Dermis microvascular lymphatic vessel endothelial cell (primary cell): Measurements from ENCODE around the gene TIFAB. TPM values are rescaled to one million over a fixed set of nuclear protein-coding genes. Genes with fewer than 3 reads are reported as not detected.
A peak's percentile ranks its signal among the peaks of the same experiment; 100 is the strongest.

ENCODE experiments used
- DNase-seq, 2 donors: peaks; one replicate each; pipeline versions ENCODE4 v3.0.0 to v3.0.0-alpha.2; 2010; ENCODE audit warnings: low read depth in 2 of 2
- total RNA-seq: library from RNA; depleted of rRNA; stranded (reverse); fragments of >200 nt; gene quantifications from 2 replicates; pipeline ENCODE4 v1.2.1, GENCODE V29; 2014

Gene TIFAB
- total RNA-seq, 1 donor from 2014 or later: not detected

DNA sequence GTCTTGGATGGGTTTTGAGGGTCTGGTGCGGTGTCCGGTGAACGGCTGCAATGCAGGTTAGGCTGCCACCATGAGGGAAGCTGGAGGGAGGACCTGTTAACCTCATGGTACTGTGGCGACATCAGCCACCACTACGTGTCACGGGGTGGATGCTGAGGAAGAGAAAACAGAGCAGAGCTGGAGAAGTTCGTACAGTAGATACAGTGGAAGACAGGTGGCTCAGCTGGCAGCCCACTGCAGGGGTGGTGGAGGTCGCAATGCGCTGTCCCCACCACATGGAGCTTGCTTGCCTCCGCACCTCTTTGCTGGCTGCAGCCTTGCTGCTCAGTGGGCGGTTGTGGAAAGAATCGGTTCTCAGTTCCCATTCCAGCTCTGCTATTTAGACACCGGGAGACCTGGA, 7.8 kb downstream of the TIFAB start:
- no peak for DNase-seq

DNA sequence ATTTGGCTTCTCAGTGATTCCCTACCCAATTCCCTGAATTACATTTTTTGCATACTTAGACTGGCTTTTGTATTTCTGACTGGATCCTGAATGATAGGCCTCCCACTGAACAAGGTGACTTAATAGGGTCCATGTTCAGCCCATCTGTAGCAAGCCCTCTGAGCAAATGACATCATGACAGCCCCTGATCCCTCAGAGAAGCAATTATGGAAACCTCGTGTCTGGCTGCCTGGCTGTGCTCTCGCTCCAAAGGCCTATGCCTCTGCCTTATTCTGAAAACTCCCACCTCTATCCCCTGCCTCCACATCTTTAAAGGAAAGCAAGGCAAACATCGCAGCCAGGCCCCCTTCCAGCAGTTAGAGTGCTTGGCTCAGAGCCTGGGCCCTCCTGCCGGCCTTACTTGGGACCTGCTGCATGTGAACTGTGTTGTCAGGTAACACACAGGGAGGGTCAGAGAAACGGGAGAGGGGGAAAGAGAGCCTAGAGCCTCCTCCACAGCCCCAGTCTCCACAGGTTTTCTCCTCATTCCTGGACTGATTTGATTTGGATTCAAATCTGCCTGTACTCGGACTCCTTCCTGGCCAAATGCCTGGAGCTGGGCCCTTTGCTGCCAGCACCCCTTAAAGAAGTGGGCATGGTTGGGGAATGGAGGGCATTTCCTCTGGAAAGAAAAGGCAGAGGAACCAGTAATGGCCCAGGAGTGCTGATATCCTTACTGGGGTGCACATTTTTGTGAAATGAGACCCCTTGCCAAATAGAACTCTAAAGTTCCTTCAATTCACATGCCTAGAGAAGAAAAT, 8.8 kb downstream of the TIFAB start:
- no peak for DNase-seq

- DNase-seq: no peak
Measured at GRCh38 chr5:135442431-135443160, 9.6 kb downstream of the TIFAB start.

DNA sequence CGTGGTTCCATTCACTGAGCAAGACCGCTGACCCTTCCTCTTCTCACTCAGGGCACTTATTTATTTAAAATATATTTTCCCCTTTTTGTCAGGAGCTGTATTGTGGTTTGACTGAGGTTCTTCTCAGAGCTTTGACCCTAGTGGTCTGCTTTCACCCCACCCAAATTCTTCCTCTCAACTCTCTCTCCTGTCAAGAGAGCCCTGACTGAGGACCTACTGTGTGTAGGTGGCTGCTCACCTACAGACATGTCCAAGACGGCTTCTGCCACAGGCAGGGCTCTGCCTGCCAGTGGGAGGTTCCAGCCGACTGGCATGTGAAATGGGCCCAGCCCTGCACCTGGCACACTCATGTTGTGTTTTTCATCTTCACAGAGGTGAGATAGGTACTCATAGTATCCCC, 10.2 kb downstream of the TIFAB start:
- no peak for DNase-seq

GRCh38 chr5:135441350-135441831, 10.8 kb downstream of the TIFAB start:
- no peak for DNase-seq

DNA sequence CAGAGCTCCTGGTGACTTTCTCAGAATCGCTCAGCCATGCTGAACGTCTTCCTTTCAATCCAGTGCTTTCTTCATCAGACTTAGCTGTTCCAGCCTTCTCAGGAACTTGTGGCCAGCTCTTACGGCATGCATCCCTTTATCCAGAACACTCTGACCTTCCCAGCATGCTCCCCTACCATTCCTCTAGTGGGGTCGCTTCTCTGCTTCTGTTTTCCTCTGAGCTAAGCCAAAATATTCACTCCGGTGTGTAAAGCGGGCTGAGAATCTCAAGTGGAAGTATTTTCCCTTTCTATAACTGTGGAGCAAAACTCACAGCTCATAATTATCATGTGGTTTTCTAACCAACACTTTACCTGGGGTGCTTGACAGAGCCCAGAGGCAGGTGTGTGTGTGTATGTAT, 11.2 kb downstream of the TIFAB start:
- DNase-seq: no peak

DNA sequence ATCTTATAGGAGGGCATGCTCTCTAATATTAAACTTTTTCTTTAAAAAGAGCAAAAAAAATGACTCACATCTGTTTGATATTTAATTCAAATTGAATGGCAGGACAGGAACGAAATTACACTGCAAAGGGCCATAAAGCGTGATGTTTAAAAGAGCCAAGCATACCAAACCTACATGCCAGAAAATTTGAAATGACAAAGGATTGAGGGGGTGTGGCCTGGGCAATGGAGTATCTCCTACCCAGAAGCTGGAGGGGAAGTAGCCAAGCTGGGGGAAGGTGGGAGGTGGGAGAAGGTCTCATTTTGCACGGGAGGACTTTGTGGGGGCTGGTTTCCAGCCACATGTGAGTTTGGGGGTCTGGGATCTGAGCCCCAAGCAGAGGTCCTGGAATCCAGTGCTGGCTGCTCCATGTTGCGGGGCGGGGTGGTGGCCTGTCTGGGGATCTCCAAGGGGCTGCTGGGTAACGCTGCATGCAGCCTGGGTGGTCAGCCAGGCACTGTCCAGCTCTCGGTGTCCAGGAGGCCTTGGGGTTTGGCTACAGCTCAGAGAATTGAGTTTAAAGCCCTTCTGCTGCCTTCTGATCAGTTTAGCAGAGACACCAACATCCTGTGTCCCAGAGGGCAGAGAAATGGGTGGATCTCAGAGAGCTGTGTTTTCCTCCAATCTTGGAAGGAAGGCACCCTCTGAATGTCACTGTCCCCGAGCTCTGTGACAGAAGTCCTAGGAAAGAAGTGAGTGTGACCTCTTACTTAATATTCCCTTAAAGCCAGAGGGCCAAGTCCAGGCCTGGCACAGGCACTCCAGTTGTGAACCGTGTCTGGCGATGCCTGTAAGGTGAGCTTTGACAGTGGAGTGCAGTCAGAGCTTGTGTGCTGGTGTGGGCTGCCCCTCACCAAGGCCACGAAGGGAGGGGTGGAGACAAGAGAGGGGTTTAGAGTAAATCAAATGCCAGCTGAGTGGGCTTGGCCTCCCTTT, 12.6 kb downstream of the TIFAB start:
- DNase-seq: no peak

- DNase-seq: no peak
Measured at GRCh38 chr5:135438636-135439221, 13.4 kb downstream of the TIFAB start.

DNA sequence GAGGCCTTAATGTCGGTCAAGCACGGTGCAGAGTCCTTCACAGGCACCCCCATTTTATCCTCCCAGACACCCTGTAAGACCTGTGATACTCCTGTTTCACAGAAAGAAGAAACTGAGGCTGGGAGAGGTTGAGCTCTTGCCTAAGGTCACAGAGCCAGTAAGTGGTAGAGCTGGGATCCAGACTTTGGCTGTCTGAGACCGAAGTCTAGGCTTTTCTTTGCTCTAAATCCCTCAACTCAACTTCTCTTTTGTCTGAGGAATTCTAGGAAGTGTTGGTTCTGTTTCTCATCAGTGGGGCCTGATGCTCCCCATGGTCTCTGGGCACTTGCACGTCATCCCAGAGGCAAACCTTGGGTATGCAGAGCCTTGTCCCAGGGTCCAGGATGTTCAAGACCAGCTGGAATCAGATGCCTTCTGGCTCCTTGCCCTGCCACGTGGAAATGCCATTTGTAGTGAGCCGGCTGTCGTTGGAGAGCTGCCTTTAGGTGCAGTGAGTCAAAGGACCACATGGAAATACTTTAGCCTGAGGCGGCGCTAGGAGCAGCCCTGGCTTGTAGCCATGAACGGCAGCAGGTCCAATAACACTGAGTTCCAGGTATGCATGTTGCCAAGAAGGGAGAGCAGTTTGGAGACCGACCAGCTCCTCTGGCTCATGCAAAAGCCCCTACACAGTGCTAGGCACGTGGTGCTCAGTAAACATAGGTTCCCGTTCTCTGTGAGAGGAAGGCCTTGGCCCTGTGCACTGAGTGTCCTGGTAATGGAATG, 14.2 kb downstream of the TIFAB start:
- DNase-seq: peak in 1 of 2 donors; percentile 19

DNA sequence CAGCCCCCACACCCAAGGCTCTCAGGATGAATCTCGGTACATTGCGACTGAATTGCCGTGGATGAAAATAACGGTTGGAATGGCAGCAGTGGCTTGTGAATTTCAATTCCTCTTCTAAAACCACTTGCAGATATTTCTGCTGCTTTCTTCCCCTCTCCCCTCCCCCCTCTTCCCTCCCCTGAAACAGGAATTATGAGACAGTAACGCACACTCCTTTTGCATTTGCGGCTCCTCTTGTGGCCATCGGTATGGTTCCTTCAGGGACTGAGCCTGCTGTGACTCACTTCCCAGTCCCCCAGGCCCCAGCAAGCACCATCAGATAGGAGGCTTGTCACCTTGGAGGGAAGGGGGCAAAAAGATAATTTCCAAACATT, 14.7 kb downstream of the TIFAB start:
- no peak for DNase-seq

GRCh38 chr5:135436951-135437418, 15.2 kb downstream of the TIFAB start:
- no peak for DNase-seq

- DNase-seq: no peak
Measured at GRCh38 chr5:135435467-135436330, 16.5 kb downstream of the TIFAB start.

- no peak for DNase-seq
Measured at GRCh38 chr5:135434591-135435466, 17.3 kb downstream of the TIFAB start.

DNA sequence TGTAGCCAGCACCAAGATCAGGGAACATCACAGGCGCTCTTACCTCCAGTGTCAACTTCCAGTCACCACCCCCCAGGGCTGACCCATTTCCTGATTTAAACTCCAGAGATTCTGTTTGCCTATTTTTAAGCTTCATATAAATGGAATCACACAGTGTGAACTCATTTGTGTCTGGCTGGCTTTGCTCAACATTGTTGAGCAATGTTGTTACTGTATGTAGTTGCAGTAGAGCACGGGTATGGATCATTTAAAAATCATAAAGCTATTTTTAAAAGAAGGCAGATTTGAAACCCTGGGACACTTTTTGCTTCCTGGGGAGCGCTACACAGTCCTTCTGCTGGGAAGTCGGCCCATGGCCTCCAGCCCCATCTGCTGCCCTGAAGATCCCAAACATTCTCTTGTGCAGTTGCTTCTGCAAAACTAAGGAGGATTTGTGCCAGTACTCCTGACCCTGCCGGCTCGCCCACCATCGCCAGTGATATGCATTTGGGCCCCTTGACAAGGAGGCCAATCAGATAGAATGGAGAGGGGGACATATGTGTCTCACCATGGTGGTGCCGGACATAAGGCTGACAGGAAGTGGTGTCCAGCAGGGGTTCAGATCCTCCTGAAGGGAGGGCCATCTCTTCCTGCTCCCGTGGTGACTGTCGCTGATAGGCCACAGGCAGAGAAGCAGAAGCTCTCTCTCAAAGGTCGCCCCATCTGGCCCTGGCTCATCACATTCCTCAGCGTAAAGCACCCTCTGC, 18.3 kb downstream of the TIFAB start:
- DNase-seq: no peak

DNA sequence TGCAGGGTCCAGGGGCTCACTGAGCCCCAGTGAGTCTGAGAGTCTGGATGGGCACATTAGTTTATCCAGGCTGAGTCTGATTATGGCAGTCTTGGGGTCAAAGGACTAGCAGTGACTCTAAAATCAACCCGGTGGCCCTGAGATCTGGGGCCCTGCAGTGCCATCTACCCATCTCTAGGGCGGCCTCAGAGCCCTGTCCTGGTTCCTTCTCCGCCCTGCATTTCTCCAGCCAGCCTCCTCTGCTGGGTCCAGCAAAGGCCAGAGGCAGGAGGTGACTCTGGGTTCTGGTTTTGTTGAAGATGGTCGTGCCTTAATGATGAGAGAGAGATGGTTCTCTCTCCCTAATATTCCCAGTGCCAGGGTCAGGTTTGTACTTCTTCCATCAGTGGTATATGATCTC, 20.0 kb downstream of the TIFAB start:
- no peak for DNase-seq

DNA sequence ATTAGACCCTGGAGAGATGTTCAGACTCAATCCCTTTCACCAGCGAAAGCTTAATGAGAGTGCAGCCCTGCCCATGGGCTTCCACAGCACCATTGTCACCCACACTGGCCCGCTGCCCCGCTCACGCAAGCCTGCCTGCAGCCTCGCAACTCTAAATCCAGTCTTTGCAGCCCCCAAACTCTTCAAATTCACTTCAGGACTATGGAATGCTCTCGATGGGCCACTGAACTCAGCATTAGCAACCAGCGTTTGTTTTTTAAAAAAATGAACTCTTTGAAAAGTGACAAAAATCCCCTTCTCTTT, 22.1 kb downstream of the TIFAB start:
- DNase-seq: no peak

DNA sequence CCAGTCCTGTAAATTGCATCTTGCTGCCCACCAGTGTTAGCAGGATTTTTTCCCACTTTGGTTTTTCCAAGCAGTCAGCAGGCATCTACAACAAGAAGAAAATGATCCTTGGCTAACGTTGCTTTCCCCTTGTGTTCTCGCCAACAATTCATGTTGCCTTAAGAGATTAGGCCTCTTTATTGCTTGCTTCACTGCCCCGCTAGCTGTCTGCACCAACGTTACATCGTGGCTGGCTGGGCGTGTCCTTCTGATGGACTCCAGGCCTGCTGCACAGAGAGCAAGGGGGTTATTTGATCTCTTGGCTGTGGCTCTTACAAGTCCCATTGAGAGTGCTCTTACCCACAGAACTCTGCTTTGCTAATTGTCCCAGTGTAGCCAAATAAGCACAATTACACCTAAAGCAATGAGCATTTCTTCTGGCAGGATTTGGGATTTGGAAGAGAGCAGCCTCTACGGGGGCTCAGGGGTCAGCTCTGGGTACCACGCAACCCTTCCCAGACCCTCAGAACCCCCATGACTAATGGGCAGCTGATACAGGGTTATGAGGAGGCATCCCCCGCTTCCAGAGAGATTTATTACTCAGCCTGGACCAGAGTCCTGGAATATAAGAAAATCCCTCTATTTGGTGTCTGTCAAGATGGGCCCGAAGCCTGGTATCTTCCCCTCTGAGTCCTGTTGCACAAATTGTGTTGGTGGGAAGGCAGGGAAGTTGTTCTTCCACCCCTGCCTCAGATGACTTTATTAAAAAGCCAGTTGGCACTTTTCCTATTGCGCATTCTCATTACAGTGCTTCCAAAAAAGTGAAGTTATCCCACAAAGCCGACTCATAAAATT, 22.6 kb downstream of the TIFAB start:
- no peak for DNase-seq
